C4-2B (cell line): ENCODE results near the gene RPTOR.

Experiments
- CTCF ChIP-seq: fragments of 450-650 bp; conservative IDR thresholded peaks from 2 replicates; pipeline ENCODE4 v1.5.1; 2017; ENCODE audit warnings: mild to moderate bottlenecking
- ZFX ChIP-seq: fragments of 450-650 bp; IDR thresholded peaks from 2 replicates; pipeline ENCODE4 v1.6.1; 2017

- TF ChIP-seq CTCF (no peak), ZFX (no peak)
These were observed 23.6 kb downstream of the RPTOR start for GRCh38 chr17:80568246-80568645.
